AG04450 (cell line): ENCODE results near the gene CSF1. TPM values are rescaled to one million over a fixed set of nuclear protein-coding genes. Genes with fewer than 3 reads are reported as not detected.
A peak's percentile ranks its signal among the peaks of the same experiment; 100 is the strongest.

Experiments used
- CTCF ChIA-PET: fragments of 300-600, 350-600 bp; formaldehyde crosslinking; extraction: SDS; loops from one replicate; lab custom pipeline; 2022; ENCODE audit warnings: antibody characterized with exemption, inconsistent platforms; lab: Charles Lee
- POLR2A ChIA-PET: fragments of 350-600 bp; formaldehyde crosslinking; extraction: SDS; loops from one replicate; lab custom pipeline; 2021; ENCODE audit warnings: antibody characterized with exemption, inconsistent platforms; lab: Yijun Ruan, JAX
- DNase-seq: peaks from one replicate; pipeline ENCODE4 v3.0.0-alpha.2; 2011; ENCODE audit warnings: low read depth, low spot score
- H3K27ac ChIP-seq: one replicate; pipeline ENCODE4 v1.5.1; 2012; ENCODE audit warnings: low read depth, low read length, control low read depth
- H3K27me3 ChIP-seq: one replicate; pipeline ENCODE4 v1.6.0; 2012; ENCODE audit warnings: low read length; ENCODE audit not compliant: control insufficient read depth, insufficient read depth
- H3K4me3 ChIP-seq: 2 replicates; pipeline ENCODE4 v1.5.1; 2011; ENCODE audit warnings: mild to moderate bottlenecking, low read depth, low read length, control low read depth
- H3K9me3 ChIP-seq: 2 replicates; pipeline ENCODE4 v1.5.1; 2012; ENCODE audit warnings: low read length; ENCODE audit not compliant: control insufficient read depth, insufficient read depth
- polyA plus RNA-seq: library from polyadenylated mRNA; depleted of rRNA; stranded (reverse); fragments of >200 nt; gene quantifications from 2 replicates; pipeline ENCODE4 v1.2.3, GENCODE V29; 2011; rRNA removed
- TF ChIP-seq, protein P1 (sequence below): IDR thresholded peaks from 2 replicates; pipeline ENCODE4 v1.5.1; 2011; ENCODE audit warnings: low read depth, low read length, control low read depth, inconsistent platforms

The CSF1 gene
- polyA plus RNA-seq, 1 experiment: 84.1 TPM

DNA sequence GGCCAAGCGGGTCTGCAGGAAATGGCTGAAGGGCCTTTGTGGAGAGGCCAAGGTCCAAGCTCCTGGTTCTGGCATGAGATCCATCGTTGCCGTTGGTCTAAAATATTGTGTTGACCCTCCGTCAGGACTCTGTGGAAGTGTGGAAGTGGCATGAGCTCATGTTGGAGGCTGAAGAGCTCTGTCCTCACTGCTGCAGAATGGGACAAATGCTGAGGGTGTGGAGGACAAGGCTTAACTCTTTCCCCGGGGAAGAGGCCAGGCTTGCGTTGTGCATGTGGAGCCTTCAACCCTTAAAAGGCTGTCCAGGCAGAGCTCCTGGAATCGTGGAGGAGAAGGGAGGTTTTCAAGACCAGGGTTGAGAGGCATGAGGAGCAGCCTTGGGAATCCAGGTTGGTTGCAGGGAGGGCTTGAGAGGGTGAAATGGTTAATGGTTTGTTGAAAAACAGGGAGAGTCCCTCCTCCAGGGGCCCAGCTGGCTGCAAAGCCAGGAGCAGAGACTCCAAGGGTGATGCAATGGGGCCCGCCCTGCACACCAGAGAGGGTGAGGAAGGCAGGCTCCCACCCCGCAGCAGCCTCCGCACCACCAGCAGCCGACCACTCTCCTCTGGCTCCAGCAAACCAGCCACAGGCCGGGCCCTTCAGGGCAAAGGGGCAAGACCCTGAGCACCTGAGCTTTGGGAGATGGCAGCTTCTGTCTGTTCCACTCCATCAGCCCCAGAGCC is 67.2 kb downstream of the CSF1 start:
- Histone ChIP-seq H3K9me3 (peaks cover 19% of the 10 kb centered on the region), H3K27ac (no peak overlapping the region), H3K27me3 (no peaks in the 10 kb centered on the region), H3K4me3 (no peak overlapping the region)
- DNase-seq: no peak
- ChIA-PET CTCF (interaction anchor here (1.0 to 15.3 kb wide), 2 partner anchors 184 to 199 kb away, joined by 3 to 535 read pairs; no protein-coding TSS in a partner anchor), POLR2A (interaction anchor here (1.1 kb wide), 1 partner anchor 64 kb away, joined by 3 read pairs; no protein-coding TSS in a partner anchor)
- TF ChIP-seq, protein P1, sequence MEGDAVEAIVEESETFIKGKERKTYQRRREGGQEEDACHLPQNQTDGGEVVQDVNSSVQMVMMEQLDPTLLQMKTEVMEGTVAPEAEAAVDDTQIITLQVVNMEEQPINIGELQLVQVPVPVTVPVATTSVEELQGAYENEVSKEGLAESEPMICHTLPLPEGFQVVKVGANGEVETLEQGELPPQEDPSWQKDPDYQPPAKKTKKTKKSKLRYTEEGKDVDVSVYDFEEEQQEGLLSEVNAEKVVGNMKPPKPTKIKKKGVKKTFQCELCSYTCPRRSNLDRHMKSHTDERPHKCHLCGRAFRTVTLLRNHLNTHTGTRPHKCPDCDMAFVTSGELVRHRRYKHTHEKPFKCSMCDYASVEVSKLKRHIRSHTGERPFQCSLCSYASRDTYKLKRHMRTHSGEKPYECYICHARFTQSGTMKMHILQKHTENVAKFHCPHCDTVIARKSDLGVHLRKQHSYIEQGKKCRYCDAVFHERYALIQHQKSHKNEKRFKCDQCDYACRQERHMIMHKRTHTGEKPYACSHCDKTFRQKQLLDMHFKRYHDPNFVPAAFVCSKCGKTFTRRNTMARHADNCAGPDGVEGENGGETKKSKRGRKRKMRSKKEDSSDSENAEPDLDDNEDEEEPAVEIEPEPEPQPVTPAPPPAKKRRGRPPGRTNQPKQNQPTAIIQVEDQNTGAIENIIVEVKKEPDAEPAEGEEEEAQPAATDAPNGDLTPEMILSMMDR: no peak

DNA sequence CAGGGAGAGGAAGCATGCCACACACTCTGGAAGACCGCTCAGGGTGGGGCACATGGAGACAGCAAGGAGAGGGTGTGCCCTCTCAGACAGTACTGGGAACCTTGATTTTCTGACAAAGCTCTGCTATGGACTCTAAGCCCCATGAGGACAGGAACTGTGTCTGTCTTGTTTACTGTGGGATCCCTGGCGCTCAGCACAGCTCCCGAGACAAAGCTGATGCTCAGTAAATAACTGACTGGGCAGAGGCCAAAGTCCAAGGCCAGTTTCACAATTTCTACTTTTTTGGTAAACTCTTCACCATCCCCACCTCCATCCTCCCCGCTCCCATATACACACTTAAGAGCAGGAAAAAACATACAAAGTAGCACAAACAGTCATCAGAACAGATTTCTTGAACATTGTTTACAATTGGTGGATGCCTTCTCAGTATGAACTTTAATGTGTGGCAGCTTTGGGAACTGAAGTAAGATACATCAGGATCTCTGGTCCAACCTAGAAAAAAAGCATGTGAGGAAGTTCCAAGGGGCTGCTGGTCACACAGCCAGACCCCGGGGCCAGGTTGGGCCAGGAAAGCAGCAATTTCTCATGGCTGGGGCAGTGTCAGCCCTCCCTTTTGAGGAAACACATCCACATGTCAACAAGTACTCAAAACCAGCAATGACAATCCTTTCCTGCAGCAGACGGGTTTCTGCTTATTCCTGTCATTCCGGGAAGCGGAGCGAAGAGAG is 68.3 kb downstream of the CSF1 start:
- Histone ChIP-seq H3K27ac (peak overlapping the region; percentile 74), H3K4me3 (no peak overlapping the region), H3K9me3 (peaks cover 19% of the 10 kb centered on the region), H3K27me3 (no peaks in the 10 kb centered on the region)
- POLR2A ChIA-PET: interaction anchor here (0.6 to 1.1 kb wide), 6 partner anchors 19 to 202 kb away, joined by 3 to 6 read pairs (median 3); no protein-coding TSS in a partner anchor
- TF ChIP-seq, protein P1: no peak
- DNase-seq: no peak
- CTCF ChIA-PET: interaction anchor here (0.5 to 15.3 kb wide), 4 partner anchors 107 to 339 kb away, joined by 3 to 535 read pairs (median 4); no protein-coding TSS in a partner anchor

DNA sequence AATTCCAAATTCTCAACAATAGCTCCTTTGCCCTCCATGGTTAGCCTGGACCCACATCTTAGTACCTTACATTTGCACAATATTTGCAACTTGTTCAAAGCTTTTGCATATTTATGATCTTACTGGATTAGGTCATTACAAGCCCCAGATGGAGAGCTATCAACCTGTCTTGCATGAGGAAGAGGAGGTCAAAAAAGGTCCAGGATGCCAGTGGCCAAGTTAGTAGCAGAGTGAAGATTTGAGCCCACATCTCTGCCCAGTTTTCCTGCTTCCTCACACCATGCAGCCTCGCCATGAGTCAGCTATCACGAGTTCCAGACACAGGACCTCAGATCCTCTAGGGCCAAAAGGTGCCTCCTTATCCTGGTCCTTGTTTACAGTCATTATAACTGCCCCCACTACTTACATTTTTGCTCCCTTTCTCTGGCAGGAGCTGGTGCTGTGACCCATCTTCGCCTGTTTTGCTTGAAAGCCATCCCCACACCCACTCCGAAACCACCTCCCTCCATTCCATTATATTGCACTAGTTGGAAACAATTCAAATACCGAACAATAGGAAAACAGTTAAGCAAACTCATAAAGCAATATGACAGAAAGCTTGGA is 68.9 kb downstream of the CSF1 start:
- TF ChIP-seq, protein P1: no peak
- DNase-seq: no peak
- Histone ChIP-seq H3K27me3 (no peaks in the 10 kb centered on the region), H3K27ac (peak overlapping the region; percentile 74), H3K4me3 (no peak overlapping the region), H3K9me3 (peaks cover 19% of the 10 kb centered on the region)
- POLR2A ChIA-PET: interaction anchor here (0.6 to 1.1 kb wide), 5 partner anchors 20 to 203 kb away, joined by 3 to 6 read pairs (median 3); no protein-coding TSS in a partner anchor
- CTCF ChIA-PET: interaction anchor here (1.0 to 15.3 kb wide), 4 partner anchors 187 to 434 kb away, joined by 3 to 535 read pairs (median 4); no protein-coding TSS in a partner anchor

Other genes with a start within 250 kb of the CSF1 start
- gene GSTM2, start 242.8 kb upstream of the CSF1 start, polyA plus RNA-seq: 90.2 and 93.8 TPM in 2 replicates
- gene GSTM1, start 223.0 kb upstream of the CSF1 start, polyA plus RNA-seq: 1.6 and 1.8 TPM in 2 replicates
- 11.6 and 12.5 TPM in 2 replicates for gene GSTM5, start 198.6 kb upstream of the CSF1 start, polyA plus RNA-seq
- gene GSTM3, start 169.8 kb upstream of the CSF1 start, polyA plus RNA-seq: 271 and 299 TPM in 2 replicates
- not detected in 2 replicates for gene EPS8L3, start 146.9 kb upstream of the CSF1 start, polyA plus RNA-seq
- 120 and 133 TPM in 2 replicates for gene AHCYL1, start 73.9 kb downstream of the CSF1 start, polyA plus RNA-seq
- 31.3 and 36.2 TPM in 2 replicates for gene STRIP1, start 123.8 kb downstream of the CSF1 start, polyA plus RNA-seq
- not detected in 2 replicates for gene ALX3, start 159.8 kb downstream of the CSF1 start, polyA plus RNA-seq
- not detected in 2 replicates for gene UBL4B, start 201.6 kb downstream of the CSF1 start, polyA plus RNA-seq
- gene SLC6A17, start 239.6 kb downstream of the CSF1 start, polyA plus RNA-seq: 0.02 and 0.05 TPM in 2 replicates